Liver (tissue), 9 donors: Measurements from ENCODE around the gene RFFL. TPM values are rescaled to one million over a fixed set of nuclear protein-coding genes. Genes with fewer than 3 reads are reported as not detected.
"Not testable (repeated sequence)": the region's sequence is repeated elsewhere in the genome, so short reads cannot be mapped to it uniquely, and the experiment has no call there.

Experiments
- DNase-seq: peaks from one replicate; pipeline ENCODE4 v3.0.0-alpha.2; 2017; ENCODE audit warnings: low spot score
- H3K27ac ChIP-seq, 2 donors: one replicate each; pipeline ENCODE4 v1.7.0; 2013; ENCODE audit warnings: inconsistent platforms in 2 of 2, low read length in 2 of 2, control low read depth in 1 of 2, low read depth in 1 of 2, mild to moderate bottlenecking in 1 of 2
- H3K27me3 ChIP-seq, 4 donors: one replicate each; pipeline versions ENCODE4 v1.6.1 to v1.7.0; 2013; ENCODE audit warnings: low read length in 3 of 4, inconsistent platforms in 1 of 4, mild to moderate bottlenecking in 1 of 4, moderate library complexity in 1 of 4; ENCODE audit not compliant: control insufficient read depth in 4 of 4, insufficient read depth in 4 of 4
- H3K36me3 ChIP-seq, 4 donors: one replicate each; pipeline versions ENCODE4 v1.6.1 to v1.7.0; 2013; ENCODE audit warnings: low read length in 3 of 4, mild to moderate bottlenecking in 3 of 4, low read depth in 1 of 4, moderate library complexity in 1 of 4; ENCODE audit not compliant: control insufficient read depth in 4 of 4, insufficient read depth in 3 of 4
- H3K4me1 ChIP-seq, 4 donors: one replicate each; pipeline versions ENCODE4 v1.6.1 to v1.7.0; 2013; ENCODE audit warnings: low read length in 3 of 4, mild to moderate bottlenecking in 3 of 4, moderate library complexity in 1 of 4; ENCODE audit not compliant: control insufficient read depth in 4 of 4, insufficient read depth in 4 of 4
- H3K4me3 ChIP-seq, 3 donors: one replicate each; pipeline versions ENCODE4 v1.6.1 to v1.7.0; 2013; ENCODE audit warnings: low read length in 3 of 3, control low read depth in 1 of 3, low read depth in 1 of 3, mild to moderate bottlenecking in 1 of 3
- H3K9ac ChIP-seq, 2 donors: one replicate each; pipeline ENCODE4 v1.7.0; 2013; ENCODE audit warnings: low read length in 2 of 2, mild to moderate bottlenecking in 2 of 2, moderate library complexity in 2 of 2, control low read depth in 1 of 2, low read depth in 1 of 2
- H3K9me3 ChIP-seq, 4 donors: one replicate each; pipeline versions ENCODE4 v1.6.1 to v1.7.0; 2013; ENCODE audit warnings: low read length in 3 of 4; ENCODE audit not compliant: control insufficient read depth in 4 of 4
- EGR1 ChIP-seq, 2 donors: IDR thresholded peaks; 2 replicates each; pipeline ENCODE4 v1.6.1; 2016 to 2018; ENCODE audit warnings: antibody characterized with exemption in 2 of 2, low read depth in 2 of 2
- FOXA1 ChIP-seq: IDR thresholded peaks from 2 replicates; pipeline ENCODE4 v1.6.1; 2016; ENCODE audit warnings: antibody characterized with exemption
- FOXA2 ChIP-seq: IDR thresholded peaks from 2 replicates; pipeline ENCODE4 v1.6.1; 2016; ENCODE audit warnings: antibody characterized with exemption
- GABPA ChIP-seq, 2 donors: IDR thresholded peaks in 1 of 2; conservative IDR thresholded peaks in 1 of 2; 2 replicates each; pipeline ENCODE4 v1.6.1; 2016; ENCODE audit warnings: antibody characterized with exemption in 2 of 2, mild to moderate bottlenecking in 1 of 2, moderate library complexity in 1 of 2
- HNF4A ChIP-seq, 2 donors: conservative IDR thresholded peaks; 2 replicates each; pipeline ENCODE4 v1.6.1; 2016; ENCODE audit warnings: antibody characterized with exemption in 2 of 2, mild to moderate bottlenecking in 2 of 2
- HNF4G ChIP-seq: IDR thresholded peaks from 2 replicates; pipeline ENCODE4 v1.6.1; 2016; ENCODE audit warnings: antibody characterized with exemption
- JUND ChIP-seq, 2 donors: IDR thresholded peaks; 2 replicates each; pipeline ENCODE4 v1.6.1; 2016; ENCODE audit warnings: antibody characterized with exemption in 2 of 2
- NR2F2 ChIP-seq: IDR thresholded peaks from 2 replicates; pipeline ENCODE4 v1.6.1; 2016; ENCODE audit warnings: antibody characterized with exemption
- RAD21 ChIP-seq, 2 donors: IDR thresholded peaks; 2 replicates each; pipeline ENCODE4 v1.6.1; 2016; ENCODE audit warnings: antibody characterized with exemption in 2 of 2, mild to moderate bottlenecking in 2 of 2
- RXRA ChIP-seq, 2 donors: IDR thresholded peaks; 2 replicates each; pipeline ENCODE4 v1.6.1; 2017 to 2018; ENCODE audit warnings: antibody characterized with exemption in 2 of 2, mild to moderate bottlenecking in 1 of 2
- SP1 ChIP-seq: IDR thresholded peaks from 2 replicates; pipeline ENCODE4 v1.6.1; 2018; ENCODE audit warnings: antibody characterized with exemption, mild to moderate bottlenecking
- TAF1 ChIP-seq: conservative IDR thresholded peaks from 2 replicates; pipeline ENCODE4 v1.6.1; 2016; ENCODE audit warnings: antibody characterized with exemption, mild to moderate bottlenecking
- YY1 ChIP-seq: IDR thresholded peaks from 2 replicates; pipeline ENCODE4 v1.6.1; 2016; ENCODE audit warnings: antibody characterized with exemption, mild to moderate bottlenecking
- WGBS: extraction: QIAGEN DNeasy Blood & Tissue Kit; methylation state at CpG from one replicate; pipeline ENCODE4 v1.1.7; 2013; 5-methylcytosine and 5-hydroxymethylcytosine counted together
- polyA plus RNA-seq, 2 donors: library from polyadenylated mRNA; stranded (reverse) in 1 of 2; unstranded in 1 of 2; fragments of 200-250 nt in 1 of 2; fragments of >200 nt in 1 of 2; fragmentation: Nextera tagmentation in 1 of 2; extraction: Ambion mirVana in 1 of 2; gene quantifications; one replicate each; pipeline versions ENCODE4 v1.2.1 to v1.2.3, GENCODE V29; 2013 to 2015
- total RNA-seq, 2 donors: library from RNA; depleted of rRNA; stranded (reverse); fragments of >200 nt; gene quantifications; one replicate each; pipeline ENCODE4 v1.2.3, GENCODE V29; 2014
- TF ChIP-seq, protein P1 (sequence below): IDR thresholded peaks from 2 replicates; pipeline ENCODE4 v1.6.1; 2016; ENCODE audit warnings: antibody characterized with exemption
- TF ChIP-seq, protein P2 (sequence below): fragments of 150-350 bp; IDR thresholded peaks from 2 replicates; pipeline ENCODE4 v1.5.1; 2017; ENCODE audit warnings: improper control_type of control experiment, low read depth, low read length; ENCODE audit not compliant: missing input control
- TF ChIP-seq, protein P3 (sequence below): IDR thresholded peaks from 2 replicates; pipeline ENCODE4 v1.6.1; 2016; ENCODE audit warnings: antibody characterized with exemption
- TF ChIP-seq, protein P4 (sequence below): IDR thresholded peaks from 2 replicates; pipeline ENCODE4 v1.6.1; 2016; ENCODE audit warnings: antibody characterized with exemption
- donor health status: healthy.
- donor health status: healthy.
- donor health status: healthy.
- donor health status: healthy.
- donor health status: healthy.

RFFL gene
- total and polyA plus RNA-seq, 4 donors, result 15.9 to 28.0 (median 22.0) TPM

DNA sequence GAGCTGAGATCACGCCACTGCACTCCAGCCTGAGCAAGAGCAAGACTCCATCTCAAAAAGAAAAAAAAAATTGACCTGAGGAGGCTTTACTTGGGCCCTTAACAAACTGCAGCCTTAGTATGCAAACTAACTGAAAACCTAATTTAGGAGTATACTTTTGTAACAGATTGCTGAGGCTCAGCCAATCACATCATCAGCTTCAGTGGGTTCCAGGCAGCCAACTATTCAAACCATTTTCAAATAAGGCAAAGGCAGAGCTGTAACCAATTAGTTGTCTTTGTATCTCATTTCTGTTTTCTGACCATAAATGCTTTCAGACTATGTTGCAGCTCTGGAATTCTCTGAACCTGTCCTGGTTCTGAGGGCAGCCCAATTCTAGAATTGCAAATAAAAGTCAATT is 32.2 kb upstream of the RFFL start:
- H3K36me3 ChIP-seq, result peaks cover 0 to 15% (median 4%) of the 10 kb centered on the region in 4 donors
- TF ChIP-seq JUND (IDR thresholded peaks at IDR 0.05), result no peak
- TF ChIP-seq, protein P1, sequence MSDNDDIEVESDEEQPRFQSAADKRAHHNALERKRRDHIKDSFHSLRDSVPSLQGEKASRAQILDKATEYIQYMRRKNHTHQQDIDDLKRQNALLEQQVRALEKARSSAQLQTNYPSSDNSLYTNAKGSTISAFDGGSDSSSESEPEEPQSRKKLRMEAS, result no peak
- no peak for TF ChIP-seq FOXA2
- TF ChIP-seq HNF4A (conservative IDR thresholded peaks at IDR 0.05), result no peak
- TF ChIP-seq RXRA (IDR thresholded peaks at IDR 0.05), result no peak
- no peak for TF ChIP-seq FOXA1
- no peak for TF ChIP-seq SP1
- no peak for TF ChIP-seq HNF4G
- TF ChIP-seq, protein P2, sequence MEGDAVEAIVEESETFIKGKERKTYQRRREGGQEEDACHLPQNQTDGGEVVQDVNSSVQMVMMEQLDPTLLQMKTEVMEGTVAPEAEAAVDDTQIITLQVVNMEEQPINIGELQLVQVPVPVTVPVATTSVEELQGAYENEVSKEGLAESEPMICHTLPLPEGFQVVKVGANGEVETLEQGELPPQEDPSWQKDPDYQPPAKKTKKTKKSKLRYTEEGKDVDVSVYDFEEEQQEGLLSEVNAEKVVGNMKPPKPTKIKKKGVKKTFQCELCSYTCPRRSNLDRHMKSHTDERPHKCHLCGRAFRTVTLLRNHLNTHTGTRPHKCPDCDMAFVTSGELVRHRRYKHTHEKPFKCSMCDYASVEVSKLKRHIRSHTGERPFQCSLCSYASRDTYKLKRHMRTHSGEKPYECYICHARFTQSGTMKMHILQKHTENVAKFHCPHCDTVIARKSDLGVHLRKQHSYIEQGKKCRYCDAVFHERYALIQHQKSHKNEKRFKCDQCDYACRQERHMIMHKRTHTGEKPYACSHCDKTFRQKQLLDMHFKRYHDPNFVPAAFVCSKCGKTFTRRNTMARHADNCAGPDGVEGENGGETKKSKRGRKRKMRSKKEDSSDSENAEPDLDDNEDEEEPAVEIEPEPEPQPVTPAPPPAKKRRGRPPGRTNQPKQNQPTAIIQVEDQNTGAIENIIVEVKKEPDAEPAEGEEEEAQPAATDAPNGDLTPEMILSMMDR, result no peak
- TF ChIP-seq YY1, result no peak
- TF ChIP-seq RAD21 (IDR thresholded peaks at IDR 0.05), result no peak
- TF ChIP-seq, protein P3, sequence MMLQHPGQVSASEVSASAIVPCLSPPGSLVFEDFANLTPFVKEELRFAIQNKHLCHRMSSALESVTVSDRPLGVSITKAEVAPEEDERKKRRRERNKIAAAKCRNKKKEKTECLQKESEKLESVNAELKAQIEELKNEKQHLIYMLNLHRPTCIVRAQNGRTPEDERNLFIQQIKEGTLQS, result no peak
- TF ChIP-seq, protein P4, sequence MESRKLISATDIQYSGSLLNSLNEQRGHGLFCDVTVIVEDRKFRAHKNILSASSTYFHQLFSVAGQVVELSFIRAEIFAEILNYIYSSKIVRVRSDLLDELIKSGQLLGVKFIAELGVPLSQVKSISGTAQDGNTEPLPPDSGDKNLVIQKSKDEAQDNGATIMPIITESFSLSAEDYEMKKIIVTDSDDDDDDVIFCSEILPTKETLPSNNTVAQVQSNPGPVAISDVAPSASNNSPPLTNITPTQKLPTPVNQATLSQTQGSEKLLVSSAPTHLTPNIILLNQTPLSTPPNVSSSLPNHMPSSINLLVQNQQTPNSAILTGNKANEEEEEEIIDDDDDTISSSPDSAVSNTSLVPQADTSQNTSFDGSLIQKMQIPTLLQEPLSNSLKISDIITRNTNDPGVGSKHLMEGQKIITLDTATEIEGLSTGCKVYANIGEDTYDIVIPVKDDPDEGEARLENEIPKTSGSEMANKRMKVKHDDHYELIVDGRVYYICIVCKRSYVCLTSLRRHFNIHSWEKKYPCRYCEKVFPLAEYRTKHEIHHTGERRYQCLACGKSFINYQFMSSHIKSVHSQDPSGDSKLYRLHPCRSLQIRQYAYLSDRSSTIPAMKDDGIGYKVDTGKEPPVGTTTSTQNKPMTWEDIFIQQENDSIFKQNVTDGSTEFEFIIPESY, result no peak
- TF ChIP-seq GABPA (IDR thresholded peaks at IDR 0.05 in 1 of 2, conservative IDR thresholded peaks at IDR 0.05 in 1 of 2), result no peak
- no peak for TF ChIP-seq NR2F2
- no peak for TF ChIP-seq TAF1
- no peak for TF ChIP-seq EGR1 (IDR thresholded peaks at IDR 0.05; ENCODE audit: low read depth in 2 of 2)
- H3K27ac ChIP-seq, result no peak overlapping the region

DNA sequence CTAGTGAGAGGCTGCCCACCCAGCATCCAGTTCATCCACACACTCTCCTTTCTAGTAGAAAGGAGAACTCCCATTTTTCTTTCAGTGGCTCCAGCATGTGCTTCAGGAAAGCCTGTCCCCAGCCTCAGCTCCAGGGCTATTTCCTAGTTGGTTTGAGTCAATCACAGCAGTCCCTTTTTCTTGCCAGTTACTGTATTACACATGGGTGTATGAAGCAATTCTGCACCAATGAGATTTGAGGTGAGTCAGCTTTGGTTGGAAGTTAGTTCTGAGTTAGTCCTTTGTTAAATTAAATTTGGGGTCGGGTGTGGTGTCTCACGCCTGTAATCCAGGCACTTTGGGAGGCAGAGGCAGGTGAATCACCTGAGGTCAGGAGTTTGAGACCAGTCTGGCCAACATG is 31.4 kb upstream of the RFFL start:
- Histone ChIP-seq H3K27me3 (no peaks in the 10 kb centered on the region), H3K9ac (no peak overlapping the region), H3K9me3 (no peaks in the 10 kb centered on the region), H3K4me3 (no peak overlapping the region), H3K4me1 (peaks cover 0 to 1% (median 0%) of the 10 kb centered on the region in 4 donors), H3K36me3 (peaks cover 0 to 6% (median under 1%) of the 10 kb centered on the region in 4 donors), H3K27ac (no peak overlapping the region)
- TF ChIP-seq YY1 (no peak), FOXA1 (no peak), TAF1 (no peak), JUND (IDR thresholded peaks at IDR 0.05) (no peak), SP1 (no peak), FOXA2 (no peak)
- TF ChIP-seq, protein P2, result no peak
- TF ChIP-seq, protein P1, result no peak
- TF ChIP-seq, protein P4, result no peak
- 87% methylated on average over 2 of the region's 2 CpGs for WGBS
- DNase-seq, result no peak

More for the DNA sequence above, 32.2 kb upstream of the RFFL start:
- WGBS, result 100% methylated on average over 1 of the region's 1 CpG
- DNase-seq, result no peak
- Histone ChIP-seq H3K27me3 (no peaks in the 10 kb centered on the region), H3K9me3 (no peaks in the 10 kb centered on the region), H3K9ac (no peak overlapping the region), H3K4me3 (no peak overlapping the region), H3K4me1 (no peaks in the 10 kb centered on the region)

DNA sequence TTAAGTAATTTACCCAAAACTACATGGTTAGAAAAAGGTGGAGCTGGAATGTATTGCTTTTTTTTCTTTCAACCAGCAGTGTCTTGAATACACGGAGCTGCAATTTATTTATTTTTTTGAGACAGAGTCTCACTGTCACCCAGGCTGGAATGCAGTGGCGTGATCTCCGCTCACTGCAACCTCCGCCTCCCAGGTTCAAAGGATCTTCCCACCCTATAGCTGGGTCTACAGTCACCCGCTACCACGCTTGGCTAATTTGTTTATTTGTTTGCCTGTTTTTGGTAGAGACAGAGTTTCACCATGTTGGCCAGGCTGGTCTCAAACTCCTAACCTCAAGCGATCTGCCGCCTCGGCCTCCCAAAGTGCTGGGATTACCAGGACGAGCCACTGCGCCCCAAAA is 27.2 kb upstream of the RFFL start:
- not testable (repeated sequence) for H3K9ac ChIP-seq, H3K9me3 ChIP-seq, H3K36me3 ChIP-seq, DNase-seq, H3K27me3 ChIP-seq, H3K4me3 ChIP-seq, H3K27ac ChIP-seq
- whole genome bisulfite sequencing, result 93% methylated on average over 11 of the region's 11 CpGs
- H3K4me1 ChIP-seq, result peaks cover 5 to 29% (median 9%) of the 10 kb centered on the region in 4 donors
